HG03469 (cell line): ENCODE results near the gene SWT1.
"Not testable (repeated sequence)": the region's sequence is repeated elsewhere in the genome, so short reads cannot be mapped to it uniquely, and the experiment has no call there.

Experiments used
- ATAC-seq: cut with Tn5 transposase; IDR thresholded peaks from one replicate; pipeline ENCODE4 v1.9.1; 2021; ENCODE audit warnings: mild to moderate bottlenecking, moderate library complexity, moderate number of reproducible peaks; ENCODE audit not compliant: unreplicated experiment

The SWT1 gene

GRCh38 chr1:185170291-185170848 is 13.4 kb downstream of the SWT1 start:
- peak; percentile 68 for ATAC-seq

GRCh38 chr1:185193756-185194155 is 36.8 kb downstream of the SWT1 start:
- no peak for ATAC-seq

GRCh38 chr1:185198712-185199111 is 41.7 kb downstream of the SWT1 start:
- not testable (repeated sequence) for ATAC-seq

- no peak for ATAC-seq
Measured at GRCh38 chr1:185200889-185201288, 43.9 kb downstream of the SWT1 start.

- no peak for ATAC-seq
Measured at GRCh38 chr1:185207170-185207569, 50.2 kb downstream of the SWT1 start.

GRCh38 chr1:185207980-185208602 is 51.1 kb downstream of the SWT1 start:
- no peak for ATAC-seq

- ATAC-seq: no peak
Measured at GRCh38 chr1:185208626-185209180, 51.7 kb downstream of the SWT1 start.

- ATAC-seq: not testable (repeated sequence)
Measured at GRCh38 chr1:185209357-185209756, 52.4 kb downstream of the SWT1 start.

- no peak for ATAC-seq
Measured at GRCh38 chr1:185213091-185213490, 56.1 kb downstream of the SWT1 start.

- no peak for ATAC-seq
Measured at GRCh38 chr1:185215911-185216310, 58.9 kb downstream of the SWT1 start.

GRCh38 chr1:185224132-185224531 is 67.2 kb downstream of the SWT1 start:
- ATAC-seq: no peak

GRCh38 chr1:185227161-185227560 is 70.2 kb downstream of the SWT1 start:
- no peak for ATAC-seq

GRCh38 chr1:185228979-185229378 is 72.0 kb downstream of the SWT1 start:
- no peak for ATAC-seq

- no peak for ATAC-seq
Measured at GRCh38 chr1:185229981-185230380, 73.0 kb downstream of the SWT1 start.

GRCh38 chr1:185232874-185233273 is 75.9 kb downstream of the SWT1 start:
- ATAC-seq: no peak

- ATAC-seq: not testable (repeated sequence)
Measured at GRCh38 chr1:185234183-185234582, 77.2 kb downstream of the SWT1 start.

- not testable (repeated sequence) for ATAC-seq
Measured at GRCh38 chr1:185237176-185237575, 80.2 kb downstream of the SWT1 start.

GRCh38 chr1:185237661-185238060 is 80.7 kb downstream of the SWT1 start:
- no peak for ATAC-seq

- no peak for ATAC-seq
Measured at GRCh38 chr1:185238447-185238846, 81.5 kb downstream of the SWT1 start.

- ATAC-seq: no peak
Measured at GRCh38 chr1:185239861-185240260, 82.9 kb downstream of the SWT1 start.

- ATAC-seq: no peak
Measured at GRCh38 chr1:185241127-185241526, 84.2 kb downstream of the SWT1 start.

- ATAC-seq: no peak
Measured at GRCh38 chr1:185244015-185244747, 87.2 kb downstream of the SWT1 start.
